A673 (cell line): ENCODE results near the gene HSD17B2. TPM values are rescaled to one million over a fixed set of nuclear protein-coding genes. Genes with fewer than 3 reads are reported as not detected.

Source experiments
- BruUV-seq: library from RNA; stranded (reverse); fragments of 400-500 nt; replicated peaks from 2 replicates; lab custom pipeline; 2021; lab: Mats Ljungman, UMichigan
- CTCF ChIA-PET: fragments of 300-600 bp; sonication (Branson Sonifier 250); formaldehyde crosslinking; loops from one replicate; lab custom pipeline; 2022; ENCODE audit warnings: antibody characterized with exemption; lab: Charles Lee
- POLR2A ChIA-PET: fragments of 300-600 bp; sonication (Branson Sonifier 250); formaldehyde crosslinking; loops from one replicate; lab custom pipeline; 2022; ENCODE audit warnings: antibody characterized with exemption; ENCODE audit not compliant: low non-redundant PET; lab: Charles Lee
- DNase-seq: peaks from one replicate; pipeline ENCODE4 v3.0.0-alpha.2; 2015; ENCODE audit warnings: low spot score
- H3K27ac ChIP-seq: fragments of 200-600 bp; sonication (generic); 2 replicates; pipeline ENCODE4 v1.5.1; 2016; ENCODE audit warnings: mixed run types, low read depth, mild to moderate bottlenecking, mixed read lengths, antibody characterized with exemption, low read length; ENCODE audit not compliant: poor library complexity, severe bottlenecking
- H3K27me3 ChIP-seq: fragments of 200-600 bp; sonication (generic); replicated peaks from 2 replicates; pipeline ENCODE4 v1.6.1; 2017; ENCODE audit warnings: mixed run types, low read depth, mild to moderate bottlenecking, mixed read lengths, antibody characterized with exemption, low read length; ENCODE audit not compliant: insufficient read depth, poor library complexity
- H3K36me3 ChIP-seq: fragments of 200-600 bp; sonication (generic); 2 replicates; pipeline ENCODE4 v1.6.1; 2016; ENCODE audit warnings: mixed run types, mild to moderate bottlenecking, mixed read lengths, antibody characterized with exemption, low read length; ENCODE audit not compliant: insufficient read depth, poor library complexity, severe bottlenecking
- H3K4me1 ChIP-seq: fragments of 200-600 bp; sonication (generic); 2 replicates; pipeline ENCODE4 v1.6.1; 2017; ENCODE audit warnings: mixed run types, mild to moderate bottlenecking, mixed read lengths, antibody characterized with exemption, low read length; ENCODE audit not compliant: insufficient read depth, poor library complexity, severe bottlenecking
- H3K4me3 ChIP-seq: fragments of 200-600 bp; sonication (generic); 2 replicates; pipeline ENCODE4 v1.5.1; 2016; ENCODE audit warnings: low read depth, mixed run types, mild to moderate bottlenecking, mixed read lengths, low read length; ENCODE audit not compliant: poor library complexity, severe bottlenecking
- H3K9me3 ChIP-seq: fragments of 200-600 bp; sonication (generic); 2 replicates; pipeline ENCODE4 v1.6.1; 2016; ENCODE audit warnings: mixed run types, low read depth, mild to moderate bottlenecking, mixed read lengths, antibody characterized with exemption, low read length; ENCODE audit not compliant: poor library complexity, severe bottlenecking
- EZH2 ChIP-seq: fragments of 200-600 bp; sonication (generic); IDR thresholded peaks from 2 replicates; pipeline ENCODE4 v1.6.1; 2017; ENCODE audit warnings: borderline replicate concordance, low read depth, mild to moderate bottlenecking, mixed read lengths, antibody characterized with exemption, low read length; ENCODE audit not compliant: poor library complexity, severe bottlenecking
- intact Hi-C: fragments of 100-400 bp; cut with micrococcal nuclease; formaldehyde crosslinking; loops from one replicate; pipeline ENCODE4 v1.10.0; 2022; ENCODE audit not compliant: unreplicated experiment
- total RNA-seq: library from RNA; stranded (reverse); gene quantifications from 2 replicates; pipeline ENCODE4 v1.2.3, GENCODE V29; 2021
- TF ChIP-seq, protein P1 (sequence below): fragments of 300-800, 200-600 bp; sonication (generic); conservative IDR thresholded peaks from 2 replicates; pipeline ENCODE4 v1.5.1; 2017; ENCODE audit warnings: low read depth, mild to moderate bottlenecking, antibody characterized with exemption, low read length, moderate library complexity, mixed read lengths

The HSD17B2 gene
- total RNA-seq, 1 experiment from 2014 or later = 4.9 TPM

DNA sequence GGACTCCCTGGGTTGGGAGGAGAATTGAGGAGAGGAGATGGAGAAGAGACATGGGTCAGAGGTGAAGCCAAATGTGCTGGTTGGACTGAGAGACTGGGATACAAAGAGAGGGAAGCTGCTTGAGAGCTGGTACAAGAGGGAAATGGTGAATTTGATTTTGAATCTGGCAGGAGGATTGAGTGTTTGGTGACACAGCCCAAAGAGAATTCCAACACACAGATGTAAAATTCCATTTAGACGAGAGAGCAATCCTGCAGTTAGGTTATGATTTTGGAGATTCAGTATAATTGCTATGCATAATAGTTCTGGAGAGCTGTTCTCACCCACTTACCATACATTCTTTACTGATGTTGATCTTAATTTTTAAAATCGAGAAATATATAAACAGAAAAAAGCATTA, 57.7 kb downstream of the HSD17B2 start:
- POLR2A ChIA-PET = no interaction called here
- no peaks in the 10 kb centered on the region for H3K27me3 ChIP-seq
- no peak for DNase-seq
- H3K4me3 ChIP-seq = no peak overlapping the region
- CTCF ChIA-PET = no interaction called here
- H3K4me1 ChIP-seq = no peaks in the 10 kb centered on the region
- H3K27ac ChIP-seq = no peak overlapping the region
- no peaks in the 10 kb centered on the region for H3K9me3 ChIP-seq
- no TSS peak for BruUV-seq
- no peaks in the 10 kb centered on the region for H3K36me3 ChIP-seq
- intact Hi-C loops = no loop called here
- no peak for TF ChIP-seq EZH2
- TF ChIP-seq, protein P1, sequence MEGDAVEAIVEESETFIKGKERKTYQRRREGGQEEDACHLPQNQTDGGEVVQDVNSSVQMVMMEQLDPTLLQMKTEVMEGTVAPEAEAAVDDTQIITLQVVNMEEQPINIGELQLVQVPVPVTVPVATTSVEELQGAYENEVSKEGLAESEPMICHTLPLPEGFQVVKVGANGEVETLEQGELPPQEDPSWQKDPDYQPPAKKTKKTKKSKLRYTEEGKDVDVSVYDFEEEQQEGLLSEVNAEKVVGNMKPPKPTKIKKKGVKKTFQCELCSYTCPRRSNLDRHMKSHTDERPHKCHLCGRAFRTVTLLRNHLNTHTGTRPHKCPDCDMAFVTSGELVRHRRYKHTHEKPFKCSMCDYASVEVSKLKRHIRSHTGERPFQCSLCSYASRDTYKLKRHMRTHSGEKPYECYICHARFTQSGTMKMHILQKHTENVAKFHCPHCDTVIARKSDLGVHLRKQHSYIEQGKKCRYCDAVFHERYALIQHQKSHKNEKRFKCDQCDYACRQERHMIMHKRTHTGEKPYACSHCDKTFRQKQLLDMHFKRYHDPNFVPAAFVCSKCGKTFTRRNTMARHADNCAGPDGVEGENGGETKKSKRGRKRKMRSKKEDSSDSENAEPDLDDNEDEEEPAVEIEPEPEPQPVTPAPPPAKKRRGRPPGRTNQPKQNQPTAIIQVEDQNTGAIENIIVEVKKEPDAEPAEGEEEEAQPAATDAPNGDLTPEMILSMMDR = no peak

DNA sequence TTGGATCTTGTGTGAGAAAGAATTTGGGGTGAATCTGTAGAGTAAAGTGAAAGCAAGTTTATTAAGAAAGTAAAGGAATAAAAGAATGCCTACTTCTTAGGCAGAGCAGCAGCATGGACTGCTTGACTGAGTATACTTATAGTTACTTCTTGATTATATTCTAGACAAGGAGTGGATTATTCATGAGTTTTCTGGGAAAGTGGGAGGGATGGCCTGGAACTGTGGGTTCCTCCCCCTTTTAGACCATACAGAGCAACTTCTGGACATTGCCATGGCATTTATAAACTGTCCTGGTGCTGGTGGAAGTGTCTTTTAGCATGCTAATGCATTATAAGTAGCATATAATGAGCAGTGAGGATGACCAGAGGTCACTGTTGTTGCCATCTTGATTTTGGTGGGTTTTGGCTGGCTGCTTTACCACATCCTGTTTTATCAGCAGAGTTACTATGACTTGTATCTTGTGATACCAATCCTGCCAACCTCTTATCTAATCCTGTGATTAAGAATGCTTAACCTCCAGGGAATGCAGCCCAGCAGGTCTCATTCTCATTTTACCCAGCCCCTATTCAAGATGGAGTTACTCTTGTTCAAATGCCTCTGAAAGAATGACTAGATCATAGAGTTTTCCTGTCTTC, 58.7 kb downstream of the HSD17B2 start:
- Histone ChIP-seq H3K4me1 (no peaks in the 10 kb centered on the region), H3K27ac (no peak overlapping the region), H3K27me3 (no peaks in the 10 kb centered on the region), H3K4me3 (no peak overlapping the region), H3K36me3 (no peaks in the 10 kb centered on the region), H3K9me3 (no peaks in the 10 kb centered on the region)
- no peak for DNase-seq
- POLR2A ChIA-PET = no interaction called here
- TF ChIP-seq, protein P1 = no peak
- no peak for TF ChIP-seq EZH2
- CTCF ChIA-PET = no interaction called here
- BruUV-seq = no TSS peak
- intact Hi-C loops = no loop called here

DNA sequence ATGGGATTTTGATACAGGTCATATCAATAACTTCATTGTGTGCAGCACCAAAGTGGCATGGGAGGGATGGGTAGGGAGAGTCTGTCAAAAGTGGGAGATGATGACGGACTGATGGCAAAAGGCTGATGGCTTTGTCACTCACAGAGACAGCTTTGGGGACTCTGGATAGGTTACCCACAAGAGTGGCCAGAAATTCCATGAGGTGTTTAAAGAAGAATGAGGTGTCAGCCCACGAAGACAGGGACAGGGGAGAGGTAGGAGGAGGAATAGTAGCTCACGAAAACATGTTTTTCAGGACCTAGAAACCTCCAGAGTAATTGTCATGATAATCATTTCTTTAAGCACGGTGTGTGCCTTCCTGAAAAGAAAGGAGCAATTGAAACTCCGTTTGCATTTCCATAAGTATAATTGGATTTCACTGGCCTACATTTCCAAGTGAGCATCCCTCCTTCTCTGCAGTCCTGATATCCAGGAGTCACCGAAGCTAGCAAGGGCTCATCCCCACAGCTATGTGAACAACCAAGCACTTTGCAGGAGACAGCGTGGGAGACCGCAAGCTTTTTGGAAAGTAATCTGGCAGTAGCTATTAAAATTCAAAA, 60.0 kb downstream of the HSD17B2 start:
- Histone ChIP-seq H3K27me3 (no peaks in the 10 kb centered on the region), H3K4me1 (no peaks in the 10 kb centered on the region), H3K4me3 (no peak overlapping the region), H3K36me3 (no peaks in the 10 kb centered on the region), H3K27ac (no peak overlapping the region), H3K9me3 (no peaks in the 10 kb centered on the region)
- BruUV-seq = no TSS peak
- TF ChIP-seq EZH2 = no peak
- TF ChIP-seq, protein P1 = no peak
- intact Hi-C loops = no loop called here
- ChIA-PET CTCF (no interaction called here), POLR2A (no interaction called here)
- no peak for DNase-seq
